NB4 (cell line): ENCODE measurements around the gene PPFIA1.

Experiments
- MYC ChIP-seq: IDR thresholded peaks from 2 replicates; pipeline ENCODE4 v1.6.1; 2011; ENCODE audit warnings: low read depth, low read length
- POLR2A ChIP-seq: IDR thresholded peaks from 2 replicates; pipeline ENCODE4 v1.6.1; 2011; ENCODE audit warnings: mild to moderate bottlenecking; ENCODE audit not compliant: insufficient read length; ENCODE audit errors: extremely low read depth
- TF ChIP-seq, protein P1 (sequence below): IDR thresholded peaks from one replicate; pipeline ENCODE4 v1.5.1; 2012; ENCODE audit warnings: low read depth, low read length
- TF ChIP-seq, protein P2 (sequence below): IDR thresholded peaks from 2 replicates; pipeline ENCODE4 v1.6.1; 2011; ENCODE audit warnings: low read depth, low read length

DNA sequence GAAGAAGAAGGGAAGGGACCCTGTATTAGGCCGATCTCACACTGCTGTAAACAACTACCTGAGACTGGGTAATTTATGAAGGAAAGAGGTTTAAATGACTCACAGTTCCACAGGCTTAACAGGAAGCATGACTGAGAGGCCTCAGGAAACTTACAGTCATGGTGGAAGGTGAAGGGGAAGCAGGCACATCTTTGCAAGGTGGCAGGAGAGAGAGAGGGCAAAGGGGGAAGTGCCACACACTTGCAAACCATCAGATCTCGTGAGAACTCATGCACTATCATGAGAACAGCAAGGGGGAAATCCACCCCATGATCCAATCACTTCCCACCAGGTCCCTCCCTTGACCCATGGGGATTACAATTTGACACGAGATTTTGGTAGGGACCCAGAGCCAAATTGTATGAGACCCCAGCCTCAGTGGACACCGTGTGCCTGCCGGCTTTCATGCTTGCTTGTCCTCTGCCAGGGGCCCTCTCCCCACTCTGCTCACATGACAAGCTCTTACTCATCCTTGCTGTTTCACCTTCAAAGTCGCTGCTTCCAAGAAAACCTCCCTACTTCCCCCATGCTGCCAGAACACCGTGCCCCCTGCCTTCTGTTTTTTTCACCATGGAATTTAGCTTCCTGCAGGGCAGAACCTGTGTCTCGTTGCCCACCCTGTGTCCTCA, 23.3 kb upstream of the PPFIA1 start:
- TF ChIP-seq, protein P1, sequence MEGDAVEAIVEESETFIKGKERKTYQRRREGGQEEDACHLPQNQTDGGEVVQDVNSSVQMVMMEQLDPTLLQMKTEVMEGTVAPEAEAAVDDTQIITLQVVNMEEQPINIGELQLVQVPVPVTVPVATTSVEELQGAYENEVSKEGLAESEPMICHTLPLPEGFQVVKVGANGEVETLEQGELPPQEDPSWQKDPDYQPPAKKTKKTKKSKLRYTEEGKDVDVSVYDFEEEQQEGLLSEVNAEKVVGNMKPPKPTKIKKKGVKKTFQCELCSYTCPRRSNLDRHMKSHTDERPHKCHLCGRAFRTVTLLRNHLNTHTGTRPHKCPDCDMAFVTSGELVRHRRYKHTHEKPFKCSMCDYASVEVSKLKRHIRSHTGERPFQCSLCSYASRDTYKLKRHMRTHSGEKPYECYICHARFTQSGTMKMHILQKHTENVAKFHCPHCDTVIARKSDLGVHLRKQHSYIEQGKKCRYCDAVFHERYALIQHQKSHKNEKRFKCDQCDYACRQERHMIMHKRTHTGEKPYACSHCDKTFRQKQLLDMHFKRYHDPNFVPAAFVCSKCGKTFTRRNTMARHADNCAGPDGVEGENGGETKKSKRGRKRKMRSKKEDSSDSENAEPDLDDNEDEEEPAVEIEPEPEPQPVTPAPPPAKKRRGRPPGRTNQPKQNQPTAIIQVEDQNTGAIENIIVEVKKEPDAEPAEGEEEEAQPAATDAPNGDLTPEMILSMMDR = no peak
- TF ChIP-seq POLR2A = no peak
- TF ChIP-seq MYC = no peak
- TF ChIP-seq, protein P2, sequence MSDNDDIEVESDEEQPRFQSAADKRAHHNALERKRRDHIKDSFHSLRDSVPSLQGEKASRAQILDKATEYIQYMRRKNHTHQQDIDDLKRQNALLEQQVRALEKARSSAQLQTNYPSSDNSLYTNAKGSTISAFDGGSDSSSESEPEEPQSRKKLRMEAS = no peak
